OCI-LY3 (cell line): ENCODE measurements around the gene RILPL1.

Experiments
- EZH2phosphoT487 ChIP-seq: fragments of 200-600 bp; shearing (Covaris generic); IDR thresholded peaks from 2 replicates; pipeline ENCODE4 v1.6.1; 2018; ENCODE audit warnings: antibody characterized with exemption, mixed run types, low read depth
- TF ChIP-seq, protein P1 (sequence below): fragments of 200-600, 300-600 bp; sonication (generic); IDR thresholded peaks from 2 replicates; pipeline ENCODE4 v1.5.1; 2014; ENCODE audit warnings: antibody characterized with exemption, low read length, low read depth

DNA sequence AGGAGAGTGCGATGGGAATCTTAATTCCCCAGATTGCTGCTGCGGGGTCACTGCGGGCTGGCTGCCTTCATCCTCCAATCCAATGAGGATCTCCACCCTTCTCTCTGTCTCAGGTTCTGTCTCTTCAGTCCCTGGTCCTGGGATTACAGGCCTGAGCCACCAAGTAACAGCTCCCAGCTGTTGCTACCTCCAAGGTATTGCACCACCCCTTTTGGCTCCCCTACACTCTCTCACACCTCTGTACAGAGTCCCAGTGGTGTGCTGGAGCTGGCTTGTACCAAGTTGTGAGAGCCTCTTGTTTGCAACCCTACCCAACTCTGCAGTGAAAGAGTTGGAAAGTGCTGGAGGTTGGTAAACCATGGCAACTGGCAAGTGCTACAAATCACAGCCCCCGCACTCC lies 10.0 kb upstream of the RILPL1 start:
- TF ChIP-seq, protein P1, sequence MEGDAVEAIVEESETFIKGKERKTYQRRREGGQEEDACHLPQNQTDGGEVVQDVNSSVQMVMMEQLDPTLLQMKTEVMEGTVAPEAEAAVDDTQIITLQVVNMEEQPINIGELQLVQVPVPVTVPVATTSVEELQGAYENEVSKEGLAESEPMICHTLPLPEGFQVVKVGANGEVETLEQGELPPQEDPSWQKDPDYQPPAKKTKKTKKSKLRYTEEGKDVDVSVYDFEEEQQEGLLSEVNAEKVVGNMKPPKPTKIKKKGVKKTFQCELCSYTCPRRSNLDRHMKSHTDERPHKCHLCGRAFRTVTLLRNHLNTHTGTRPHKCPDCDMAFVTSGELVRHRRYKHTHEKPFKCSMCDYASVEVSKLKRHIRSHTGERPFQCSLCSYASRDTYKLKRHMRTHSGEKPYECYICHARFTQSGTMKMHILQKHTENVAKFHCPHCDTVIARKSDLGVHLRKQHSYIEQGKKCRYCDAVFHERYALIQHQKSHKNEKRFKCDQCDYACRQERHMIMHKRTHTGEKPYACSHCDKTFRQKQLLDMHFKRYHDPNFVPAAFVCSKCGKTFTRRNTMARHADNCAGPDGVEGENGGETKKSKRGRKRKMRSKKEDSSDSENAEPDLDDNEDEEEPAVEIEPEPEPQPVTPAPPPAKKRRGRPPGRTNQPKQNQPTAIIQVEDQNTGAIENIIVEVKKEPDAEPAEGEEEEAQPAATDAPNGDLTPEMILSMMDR = no peak
- TF ChIP-seq EZH2phosphoT487 = no peak
